LNCaP clone FGC (cell line): ENCODE data around the gene SGMS1.

Source experiments
- DNase-seq: peaks from one replicate; pipeline ENCODE4 v3.0.0-alpha.2; 2011; ENCODE audit warnings: low read depth
- H3K4me3 ChIP-seq: 2 replicates; pipeline ENCODE4 v1.5.1; 2011; ENCODE audit warnings: mild to moderate bottlenecking, low read depth, low read length, control low read depth
- CTCF ChIP-seq: IDR thresholded peaks from 2 replicates; pipeline ENCODE4 v1.5.1; 2012; ENCODE audit warnings: mild to moderate bottlenecking; ENCODE audit not compliant: control insufficient read depth, insufficient read depth; ENCODE audit errors: extremely low read depth

Gene SGMS1

GRCh38 chr10:50641626-50642025 lies 17.9 kb upstream of the SGMS1 start:
- H3K4me3 ChIP-seq, result no peak overlapping the region
- no peak for TF ChIP-seq CTCF
- no peak for DNase-seq

GRCh38 chr10:50640238-50640637 lies 16.5 kb upstream of the SGMS1 start:
- TF ChIP-seq CTCF, result no peak
- no peak overlapping the region for H3K4me3 ChIP-seq
- no peak for DNase-seq

- no peak for DNase-seq
- TF ChIP-seq CTCF, result no peak
- no peak overlapping the region for H3K4me3 ChIP-seq
These were observed 13.1 kb upstream of the SGMS1 start for GRCh38 chr10:50636618-50637579.

GRCh38 chr10:50635286-50635685 lies 11.5 kb upstream of the SGMS1 start:
- DNase-seq, result no peak
- no peak for TF ChIP-seq CTCF
- no peak overlapping the region for H3K4me3 ChIP-seq

GRCh38 chr10:50634479-50634878 lies 10.7 kb upstream of the SGMS1 start:
- no peak overlapping the region for H3K4me3 ChIP-seq
- TF ChIP-seq CTCF, result no peak
- no peak for DNase-seq

- TF ChIP-seq CTCF, result no peak
- H3K4me3 ChIP-seq, result no peak overlapping the region
These were observed 7.3 kb upstream of the SGMS1 start for GRCh38 chr10:50631052-50631451.

More at GRCh38 chr10:50631052-50631451, 7.3 kb upstream of the SGMS1 start:
- no peak for DNase-seq
